Measurements from ENCODE around the gene LMTK2. TPM values are rescaled to one million over a fixed set of nuclear protein-coding genes. Genes with fewer than 3 reads are reported as not detected.

The LMTK2 gene
- total RNA-seq, 2 experiments from 2014 or later = 11.4 to 13.1 TPM

- H3K4me1 Mint-ChIP-seq (ENCODE audit: low read depth) = peaks cover 11% of the 10 kb centered on the region
- intact Hi-C loops (cut with micrococcal nuclease) = loop anchor here (1.0 to 2.0 kb wide), 3 partner anchors 63 to 198 kb away; partner anchors contain the start of gene LMTK2
- H3K27ac Mint-ChIP-seq = no peak overlapping the region
- H3K36me3 Mint-ChIP-seq (ENCODE audit: low read depth) = peaks cover 4% of the 10 kb centered on the region
- CTCF ChIA-PET = interaction anchor here (0.6 to 10.0 kb wide), 32 partner anchors 8 to 322 kb away, joined by 3 to 223 read pairs (median 5); partner anchors contain the start of gene LMTK2
- H3K27me3 Mint-ChIP-seq (ENCODE audit: low read depth) = no peaks in the 10 kb centered on the region
- DNase-seq = no peak
- no peak overlapping the region for H3K4me3 Mint-ChIP-seq
- H3K9me3 Mint-ChIP-seq = no peaks in the 10 kb centered on the region
These were observed 62.4 kb downstream of the LMTK2 start for GRCh38 chr7:98168904-98169621.

GRCh38 chr7:98170966-98171365 is 64.3 kb downstream of the LMTK2 start:
- Mint-ChIP-seq H3K4me1 (ENCODE audit: low read depth) (peaks cover 11% of the 10 kb centered on the region), H3K4me3 (no peak overlapping the region), H3K27me3 (ENCODE audit: low read depth) (no peaks in the 10 kb centered on the region), H3K9me3 (no peaks in the 10 kb centered on the region), H3K27ac (no peak overlapping the region), H3K36me3 (ENCODE audit: low read depth) (peaks cover 4% of the 10 kb centered on the region)
- no peak for DNase-seq
- intact Hi-C loops (cut with micrococcal nuclease) = no loop called here
- CTCF ChIA-PET = interaction anchor here (10.0 kb wide), 1 partner anchor 149 kb away, joined by 223 read pairs; no protein-coding TSS in a partner anchor

- Mint-ChIP-seq H3K36me3 (ENCODE audit: low read depth) (peaks cover 4% of the 10 kb centered on the region), H3K9me3 (no peaks in the 10 kb centered on the region), H3K27ac (no peak overlapping the region), H3K4me3 (no peak overlapping the region), H3K4me1 (ENCODE audit: low read depth) (peaks cover 9% of the 10 kb centered on the region), H3K27me3 (ENCODE audit: low read depth) (no peaks in the 10 kb centered on the region)
- DNase-seq = no peak
- CTCF ChIA-PET = interaction anchor here (10.0 kb wide), 1 partner anchor 149 kb away, joined by 223 read pairs; no protein-coding TSS in a partner anchor
- intact Hi-C loops (cut with micrococcal nuclease) = no loop called here
These were observed 64.8 kb downstream of the LMTK2 start for GRCh38 chr7:98171449-98171848.

DNA sequence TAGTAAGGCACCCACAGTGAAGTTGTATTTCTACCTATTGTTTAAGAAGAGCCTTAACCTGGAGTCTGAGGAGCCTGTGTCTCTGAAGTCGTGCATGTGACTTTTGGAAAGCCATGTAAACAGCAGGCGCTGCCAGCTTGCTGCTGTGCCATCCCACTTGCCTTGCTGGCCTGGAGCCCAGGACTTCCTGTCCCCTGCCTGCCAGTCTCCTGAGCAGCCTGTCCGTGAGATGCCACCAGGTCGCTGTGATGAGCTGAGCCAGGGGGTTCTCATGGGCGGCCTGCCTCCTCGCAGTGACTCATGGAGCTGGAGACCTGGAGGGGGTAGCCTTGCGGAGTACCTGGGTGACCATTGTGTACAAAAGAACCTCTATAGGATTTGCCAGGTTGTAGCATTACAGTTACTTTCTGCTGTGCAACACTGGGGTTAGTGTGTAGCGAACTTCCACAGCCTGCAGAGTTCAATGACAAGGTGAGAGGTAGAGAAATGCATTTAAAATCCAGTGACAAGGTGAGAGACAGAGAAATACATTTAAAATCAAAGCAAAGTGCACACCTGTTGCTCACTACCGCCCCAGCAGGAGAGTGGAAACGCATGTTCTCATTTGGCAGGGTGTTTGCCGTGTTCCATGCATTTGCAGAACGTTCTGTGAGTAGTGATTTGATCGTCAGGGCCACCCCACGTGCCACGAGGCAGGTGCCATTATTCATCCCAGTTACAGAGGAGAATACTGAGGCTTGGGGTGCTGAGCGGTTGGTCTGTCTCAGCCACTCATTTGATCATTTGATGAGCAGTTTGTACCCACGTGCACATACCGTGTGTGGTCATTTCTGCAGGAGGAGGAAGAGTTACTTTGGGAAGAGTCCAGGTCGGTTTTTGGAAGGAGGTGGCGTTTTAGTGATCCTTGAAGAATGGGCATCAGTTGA is 67.9 kb downstream of the LMTK2 start:
- Mint-ChIP-seq H3K36me3 (ENCODE audit: low read depth) (peaks cover 4% of the 10 kb centered on the region), H3K9me3 (no peaks in the 10 kb centered on the region), H3K4me1 (ENCODE audit: low read depth) (no peaks in the 10 kb centered on the region), H3K4me3 (no peak overlapping the region), H3K27ac (no peak overlapping the region), H3K27me3 (ENCODE audit: low read depth) (no peaks in the 10 kb centered on the region)
- CTCF ChIA-PET = interaction anchor here (0.7 to 3.7 kb wide), 4 partner anchors 7 to 154 kb away, joined by 3 to 24 read pairs (median 3); partner anchors contain the start of gene LMTK2
- intact Hi-C loops (cut with micrococcal nuclease) = loop anchor here (1.0 kb wide), 1 partner anchor 28 kb away; no protein-coding TSS in a partner anchor
- DNase-seq = no peak

- Mint-ChIP-seq H3K27ac (no peak overlapping the region), H3K4me3 (no peak overlapping the region), H3K36me3 (ENCODE audit: low read depth) (peaks cover 4% of the 10 kb centered on the region), H3K27me3 (ENCODE audit: low read depth) (no peaks in the 10 kb centered on the region), H3K4me1 (ENCODE audit: low read depth) (no peaks in the 10 kb centered on the region), H3K9me3 (no peaks in the 10 kb centered on the region)
- intact Hi-C loops (cut with micrococcal nuclease) = loop anchor here (1.0 kb wide), 1 partner anchor 27 kb away; no protein-coding TSS in a partner anchor
- CTCF ChIA-PET = interaction anchor here (1.2 to 3.7 kb wide), 2 partner anchors 8 to 154 kb away, joined by 3 to 24 read pairs; no protein-coding TSS in a partner anchor
- DNase-seq = no peak
These were observed 68.7 kb downstream of the LMTK2 start for GRCh38 chr7:98175260-98175940.

GRCh38 chr7:98177553-98177952 is 70.9 kb downstream of the LMTK2 start:
- H3K9me3 Mint-ChIP-seq = no peaks in the 10 kb centered on the region
- CTCF ChIA-PET = interaction anchor here (1.2 to 3.7 kb wide), 2 partner anchors 10 to 155 kb away, joined by 4 to 24 read pairs; no protein-coding TSS in a partner anchor
- H3K27ac Mint-ChIP-seq = no peak overlapping the region
- intact Hi-C loops (cut with micrococcal nuclease) = no loop called here
- H3K27me3 Mint-ChIP-seq (ENCODE audit: low read depth) = no peaks in the 10 kb centered on the region
- DNase-seq = no peak
- H3K4me1 Mint-ChIP-seq (ENCODE audit: low read depth) = no peaks in the 10 kb centered on the region
- no peak overlapping the region for H3K4me3 Mint-ChIP-seq
- peaks cover 2% of the 10 kb centered on the region for H3K36me3 Mint-ChIP-seq (ENCODE audit: low read depth)

GRCh38 chr7:98178321-98178720 is 71.7 kb downstream of the LMTK2 start:
- H3K4me3 Mint-ChIP-seq = no peak overlapping the region
- no peak for DNase-seq
- H3K27me3 Mint-ChIP-seq (ENCODE audit: low read depth) = no peaks in the 10 kb centered on the region
- intact Hi-C loops (cut with micrococcal nuclease) = no loop called here
- H3K27ac Mint-ChIP-seq = no peak overlapping the region
- CTCF ChIA-PET = interaction anchor here (1.2 to 3.7 kb wide), 2 partner anchors 11 to 156 kb away, joined by 4 to 24 read pairs; no protein-coding TSS in a partner anchor
- no peaks in the 10 kb centered on the region for H3K4me1 Mint-ChIP-seq (ENCODE audit: low read depth)
- no peaks in the 10 kb centered on the region for H3K9me3 Mint-ChIP-seq
- H3K36me3 Mint-ChIP-seq (ENCODE audit: low read depth) = no peaks in the 10 kb centered on the region

DNA sequence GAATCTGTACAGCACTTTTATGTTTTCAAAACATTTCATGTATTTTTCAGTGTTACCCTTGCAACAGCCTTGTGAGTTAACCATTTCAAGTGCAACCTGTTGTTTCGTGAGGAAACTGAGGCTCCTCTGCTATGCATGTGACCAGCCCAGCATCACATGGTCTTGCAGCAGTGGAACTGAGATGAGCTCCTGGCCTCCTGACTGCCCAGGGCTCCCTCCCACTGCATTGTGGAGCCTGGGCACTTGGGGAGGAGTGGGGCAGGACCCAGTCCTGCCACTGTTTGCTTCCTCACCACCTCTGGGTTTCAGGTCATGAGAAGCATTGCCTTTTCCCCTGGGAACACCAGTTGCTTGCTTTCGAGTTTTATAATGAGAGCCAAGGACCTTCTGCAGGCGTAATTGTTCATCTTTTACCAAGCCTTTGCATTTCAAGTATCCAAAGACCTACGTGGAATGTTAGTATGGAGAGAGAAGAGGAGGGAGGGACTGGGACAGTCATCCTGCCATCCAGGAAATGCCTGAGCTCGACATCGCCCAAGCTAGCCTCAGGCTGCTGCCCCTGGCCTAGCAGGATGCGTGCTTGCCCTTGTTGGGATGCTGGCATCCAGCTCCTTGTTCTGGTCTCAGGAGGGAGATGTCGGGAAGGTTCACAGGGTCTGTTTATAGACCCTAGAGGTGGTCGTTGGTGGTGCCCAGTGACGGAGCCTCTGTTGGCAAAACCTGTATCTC is 72.3 kb downstream of the LMTK2 start:
- CTCF ChIA-PET = interaction anchor here (1.2 kb wide), 1 partner anchor 157 kb away, joined by 4 read pairs; no protein-coding TSS in a partner anchor
- Mint-ChIP-seq H3K4me3 (no peak overlapping the region), H3K36me3 (ENCODE audit: low read depth) (no peaks in the 10 kb centered on the region), H3K27ac (no peak overlapping the region), H3K9me3 (no peaks in the 10 kb centered on the region), H3K4me1 (ENCODE audit: low read depth) (no peaks in the 10 kb centered on the region), H3K27me3 (ENCODE audit: low read depth) (no peaks in the 10 kb centered on the region)
- intact Hi-C loops (cut with micrococcal nuclease) = no loop called here
- DNase-seq = no peak

DNA sequence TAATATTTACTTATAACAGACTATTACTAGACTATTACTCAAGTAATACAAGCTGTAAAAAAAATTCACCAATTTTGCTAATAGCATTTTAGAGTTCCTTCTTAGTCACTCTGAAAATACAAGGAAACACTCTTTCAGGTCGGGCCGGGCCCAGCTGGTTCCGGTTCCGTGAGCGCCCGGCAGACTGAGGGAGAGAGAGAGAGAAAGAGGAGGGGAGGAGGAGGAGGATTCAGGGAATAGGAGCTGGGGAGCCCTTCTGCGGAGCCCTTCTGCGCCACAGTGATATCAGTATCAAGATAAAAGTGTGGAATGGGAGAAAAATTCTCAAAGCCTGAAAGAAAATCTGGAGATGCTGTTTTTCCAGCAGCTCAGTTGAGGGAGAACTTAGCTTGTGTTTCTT is 74.1 kb downstream of the LMTK2 start:
- H3K36me3 Mint-ChIP-seq (ENCODE audit: low read depth) = peaks cover 2% of the 10 kb centered on the region
- H3K9me3 Mint-ChIP-seq = no peaks in the 10 kb centered on the region
- no peak overlapping the region for H3K27ac Mint-ChIP-seq
- intact Hi-C loops (cut with micrococcal nuclease) = no loop called here
- no peak for DNase-seq
- H3K4me3 Mint-ChIP-seq = no peak overlapping the region
- H3K27me3 Mint-ChIP-seq (ENCODE audit: low read depth) = no peaks in the 10 kb centered on the region
- CTCF ChIA-PET = interaction anchor here (1.1 kb wide), 1 partner anchor 75 kb away, joined by 4 read pairs; no protein-coding TSS in a partner anchor
- H3K4me1 Mint-ChIP-seq (ENCODE audit: low read depth) = no peaks in the 10 kb centered on the region

DNA sequence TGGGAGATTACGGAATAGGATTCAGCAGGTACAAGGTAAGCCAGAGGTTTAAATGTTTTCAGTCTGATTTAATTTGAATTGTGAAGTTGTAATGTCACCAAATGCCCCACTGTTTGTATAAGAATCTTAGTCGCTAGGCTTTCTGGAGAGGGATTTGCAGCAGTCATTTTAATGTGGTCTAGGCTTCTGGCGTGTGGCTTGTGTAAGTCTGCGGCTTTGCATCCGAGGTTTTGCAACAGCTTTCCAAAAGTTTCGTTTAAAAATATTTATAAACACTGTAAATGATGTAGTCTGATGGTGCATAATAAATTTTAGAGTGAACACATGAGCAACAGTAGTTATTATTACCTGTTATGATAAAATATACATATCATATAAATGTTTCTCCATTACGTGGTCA is 78.4 kb downstream of the LMTK2 start:
- intact Hi-C loops (cut with micrococcal nuclease) = no loop called here
- Mint-ChIP-seq H3K4me1 (ENCODE audit: low read depth) (no peaks in the 10 kb centered on the region), H3K27ac (no peak overlapping the region), H3K4me3 (no peak overlapping the region), H3K27me3 (ENCODE audit: low read depth) (no peaks in the 10 kb centered on the region), H3K36me3 (ENCODE audit: low read depth) (peaks cover 23% of the 10 kb centered on the region), H3K9me3 (no peaks in the 10 kb centered on the region)
- DNase-seq = no peak
- CTCF ChIA-PET = no interaction called here

DNA sequence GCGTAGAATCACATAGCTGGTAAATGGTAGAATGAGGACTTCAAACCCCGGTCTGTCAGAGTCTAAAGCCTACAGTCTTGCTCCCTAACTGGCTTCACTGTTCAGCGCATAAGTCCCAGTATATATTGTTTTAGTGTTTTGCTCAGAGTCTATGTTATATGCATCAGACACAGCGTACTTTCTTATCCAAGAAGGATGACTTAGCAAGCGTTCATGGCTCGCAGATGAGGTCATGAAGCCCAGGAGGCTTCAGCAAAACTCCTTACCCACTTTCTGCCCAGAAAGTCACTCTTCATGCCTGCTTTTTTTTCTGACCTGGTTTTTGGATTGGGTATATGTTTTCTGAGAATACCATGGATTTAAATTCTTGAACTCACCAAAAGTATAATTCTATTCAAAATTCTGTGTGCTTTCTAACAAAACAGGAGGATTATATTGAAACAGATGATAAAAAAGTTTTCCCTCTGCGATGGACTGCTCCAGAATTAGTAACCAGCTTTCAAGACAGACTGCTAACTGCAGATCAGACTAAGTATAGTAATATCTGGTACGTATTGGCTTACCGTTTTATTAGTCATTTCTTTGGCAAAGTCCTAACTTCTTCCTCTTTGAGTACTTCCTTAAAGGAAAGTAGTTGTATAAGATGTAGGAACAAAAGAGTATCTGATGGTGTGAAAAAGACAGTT is 79.9 kb downstream of the LMTK2 start:
- CTCF ChIA-PET = no interaction called here
- Mint-ChIP-seq H3K36me3 (ENCODE audit: low read depth) (peaks cover 28% of the 10 kb centered on the region), H3K4me1 (ENCODE audit: low read depth) (no peaks in the 10 kb centered on the region), H3K9me3 (no peaks in the 10 kb centered on the region), H3K27me3 (ENCODE audit: low read depth) (no peaks in the 10 kb centered on the region), H3K27ac (no peak overlapping the region), H3K4me3 (no peak overlapping the region)
- no peak for DNase-seq
- intact Hi-C loops (cut with micrococcal nuclease) = no loop called here
